ENCODE measurements around the gene AAMP. TPM values are rescaled to one million over a fixed set of nuclear protein-coding genes. Genes with fewer than 3 reads are reported as not detected.

AAMP gene
- total RNA-seq, 1 experiment from 2014 or later = 125 TPM

DNA sequence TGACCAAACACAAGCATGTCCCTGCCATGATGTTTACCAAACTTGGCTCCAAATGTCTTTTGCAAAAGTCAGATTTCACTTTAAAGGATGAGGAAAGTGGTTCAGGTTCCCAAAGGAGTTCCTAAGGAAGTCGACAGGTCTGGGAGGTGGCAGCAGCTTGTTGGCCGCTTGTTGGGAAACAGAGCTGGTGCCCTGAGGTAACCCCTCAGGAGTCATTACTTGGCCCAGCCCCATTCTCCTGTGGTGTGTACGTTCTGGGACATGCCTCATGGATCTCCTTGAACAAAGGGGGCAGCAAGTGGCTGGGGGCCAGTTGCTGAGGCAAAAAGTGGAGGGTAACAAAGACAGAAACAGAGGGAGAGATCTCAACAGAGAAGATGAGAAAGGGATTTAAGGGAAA is 11.5 kb upstream of the AAMP start (continued):
- TF ChIP-seq, protein P1, sequence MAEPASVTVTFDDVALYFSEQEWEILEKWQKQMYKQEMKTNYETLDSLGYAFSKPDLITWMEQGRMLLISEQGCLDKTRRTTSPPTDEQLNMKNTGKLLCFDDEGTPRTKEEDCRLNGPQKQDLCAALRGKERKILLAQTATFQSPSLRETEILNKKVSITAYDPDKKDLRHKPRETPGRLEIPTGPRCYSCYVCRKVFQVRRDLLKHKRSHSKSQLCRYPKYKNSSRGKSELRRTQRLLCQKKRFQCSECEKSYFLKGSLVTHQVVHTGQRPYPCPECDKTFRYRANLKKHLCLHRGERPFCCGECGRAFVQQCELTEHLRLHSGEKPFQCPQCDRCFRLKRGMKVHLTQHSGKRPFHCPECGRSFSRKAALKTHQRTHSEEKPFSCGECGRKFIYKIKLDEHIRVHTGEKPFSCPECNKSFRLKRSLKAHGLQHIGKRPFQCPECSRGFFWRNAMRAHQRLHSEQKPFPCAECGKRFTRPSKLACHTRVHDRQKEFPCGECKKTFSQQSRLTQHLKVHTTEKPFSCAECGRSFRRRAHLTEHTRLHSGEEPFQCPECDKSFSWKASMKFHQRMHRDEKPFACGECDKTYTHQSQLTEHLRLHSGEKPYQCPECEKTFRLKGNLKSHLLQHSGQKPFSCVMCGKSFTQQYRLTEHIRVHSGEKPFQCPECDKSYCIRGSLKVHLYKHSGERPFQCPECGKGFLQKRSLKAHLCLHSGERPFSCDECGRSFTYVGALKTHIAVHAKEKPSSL (CRISPR knock-in tag; conservative IDR thresholded peaks at IDR 0.05) = no peak

DNA sequence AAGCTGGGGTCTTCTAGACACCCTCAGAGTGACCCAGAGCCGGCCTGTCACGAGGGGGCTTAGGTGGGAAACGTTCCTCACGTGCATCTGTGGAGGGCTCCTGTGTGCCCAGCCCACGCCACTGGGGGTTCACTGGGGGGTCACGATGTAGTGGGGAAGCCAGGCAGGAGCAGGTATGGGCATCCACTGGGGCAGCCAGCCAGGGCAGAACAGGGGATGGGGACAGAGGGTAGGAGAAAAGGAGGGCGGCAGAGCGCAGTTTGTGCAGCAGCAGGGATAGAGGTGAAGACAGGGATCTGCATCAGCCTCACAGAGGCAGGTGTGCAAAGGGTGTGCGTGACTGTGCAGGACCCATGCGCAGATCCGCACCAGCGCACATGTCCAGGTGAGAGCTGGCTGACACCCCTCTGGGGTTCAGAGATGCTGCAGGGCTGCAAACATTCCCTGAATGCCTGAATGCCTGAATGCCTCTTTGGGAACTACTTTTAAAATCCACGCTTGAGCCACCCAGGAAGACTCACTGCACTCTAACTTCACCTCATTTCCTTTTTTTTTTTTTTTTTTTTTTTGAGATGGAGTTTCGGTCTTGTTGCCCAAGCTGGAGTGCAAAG is 10.4 kb upstream of the AAMP start:
- Mint-ChIP-seq H3K36me3 (peaks cover 4% of the 10 kb centered on the region; the same call in 1 of the 2 replicates), H3K4me1 (no peaks in the 10 kb centered on the region; the same call in 1 of the 2 replicates), H3K9me3 (no peaks in the 10 kb centered on the region), H3K27me3 (ENCODE audit: low read depth) (no peaks in the 10 kb centered on the region), H3K4me3 (no peak overlapping the region), H3K27ac (no peak overlapping the region; the same call in 1 of the 2 replicates)
- ATAC-seq (no peak), DNase-seq (ENCODE audit: low spot score) (no peak)
- CTCF ChIA-PET = interaction anchor here (0.6 kb wide), 1 partner anchor 317 kb away, joined by 3 read pairs; no protein-coding TSS in a partner anchor
- POLR2A ChIA-PET = no interaction called here
- no peak for TF ChIP-seq ZBTB21 (CRISPR knock-in tag; IDR thresholded peaks at IDR 0.05; ENCODE audit: borderline replicate concordance)
- no peak for TF ChIP-seq IRF2 (CRISPR knock-in tag; IDR thresholded peaks at IDR 0.05; ENCODE audit: borderline replicate concordance, low read depth)

DNA sequence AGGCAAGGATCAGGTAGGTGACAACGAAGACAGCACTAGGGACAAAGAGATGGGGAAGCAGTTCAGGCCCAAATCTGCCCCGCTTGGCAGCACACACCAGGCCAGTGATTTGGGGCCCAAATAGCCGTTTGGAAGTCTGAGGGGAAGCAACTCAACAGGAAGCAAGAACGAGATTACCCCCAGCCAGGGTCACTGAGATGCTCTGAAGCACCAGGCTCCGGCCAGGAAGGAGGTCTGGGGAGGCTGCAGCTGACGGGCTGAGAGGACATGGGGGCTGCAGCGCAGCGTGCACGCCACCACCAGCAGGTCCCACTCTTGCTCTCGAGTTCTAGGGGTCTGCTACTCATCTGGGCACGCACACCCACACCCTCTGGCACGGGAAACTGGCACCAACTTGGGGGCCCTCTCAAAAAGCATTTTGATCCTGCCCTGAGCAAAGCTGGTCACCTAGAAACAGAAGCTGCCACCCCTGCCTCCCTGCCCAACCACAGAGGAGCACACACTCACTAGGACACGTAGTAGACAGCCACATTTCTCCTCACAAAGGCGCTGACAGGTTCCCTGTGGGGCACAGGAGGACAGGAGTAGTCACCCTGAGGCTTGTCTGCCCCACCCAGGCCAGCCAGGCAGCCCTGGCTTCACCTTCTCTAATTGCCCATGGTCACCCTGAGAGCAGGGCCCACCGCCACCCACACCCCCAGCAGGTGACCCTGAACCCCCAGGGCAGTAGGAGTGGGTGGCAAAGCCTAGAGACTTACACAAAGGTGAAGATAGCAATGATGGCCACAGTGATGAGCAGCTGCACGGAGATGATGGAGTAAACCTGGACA is 8.8 kb upstream of the AAMP start:
- CTCF ChIA-PET = no interaction called here
- DNase-seq (ENCODE audit: low spot score) (no peak), ATAC-seq (no peak)
- Mint-ChIP-seq H3K4me1 (no peaks in the 10 kb centered on the region; the same call in 1 of the 2 replicates), H3K36me3 (peaks cover 21% of the 10 kb centered on the region), H3K27me3 (ENCODE audit: low read depth) (no peaks in the 10 kb centered on the region), H3K9me3 (no peaks in the 10 kb centered on the region), H3K4me3 (no peak overlapping the region), H3K27ac (no peak overlapping the region)
- TF ChIP-seq, protein P2, sequence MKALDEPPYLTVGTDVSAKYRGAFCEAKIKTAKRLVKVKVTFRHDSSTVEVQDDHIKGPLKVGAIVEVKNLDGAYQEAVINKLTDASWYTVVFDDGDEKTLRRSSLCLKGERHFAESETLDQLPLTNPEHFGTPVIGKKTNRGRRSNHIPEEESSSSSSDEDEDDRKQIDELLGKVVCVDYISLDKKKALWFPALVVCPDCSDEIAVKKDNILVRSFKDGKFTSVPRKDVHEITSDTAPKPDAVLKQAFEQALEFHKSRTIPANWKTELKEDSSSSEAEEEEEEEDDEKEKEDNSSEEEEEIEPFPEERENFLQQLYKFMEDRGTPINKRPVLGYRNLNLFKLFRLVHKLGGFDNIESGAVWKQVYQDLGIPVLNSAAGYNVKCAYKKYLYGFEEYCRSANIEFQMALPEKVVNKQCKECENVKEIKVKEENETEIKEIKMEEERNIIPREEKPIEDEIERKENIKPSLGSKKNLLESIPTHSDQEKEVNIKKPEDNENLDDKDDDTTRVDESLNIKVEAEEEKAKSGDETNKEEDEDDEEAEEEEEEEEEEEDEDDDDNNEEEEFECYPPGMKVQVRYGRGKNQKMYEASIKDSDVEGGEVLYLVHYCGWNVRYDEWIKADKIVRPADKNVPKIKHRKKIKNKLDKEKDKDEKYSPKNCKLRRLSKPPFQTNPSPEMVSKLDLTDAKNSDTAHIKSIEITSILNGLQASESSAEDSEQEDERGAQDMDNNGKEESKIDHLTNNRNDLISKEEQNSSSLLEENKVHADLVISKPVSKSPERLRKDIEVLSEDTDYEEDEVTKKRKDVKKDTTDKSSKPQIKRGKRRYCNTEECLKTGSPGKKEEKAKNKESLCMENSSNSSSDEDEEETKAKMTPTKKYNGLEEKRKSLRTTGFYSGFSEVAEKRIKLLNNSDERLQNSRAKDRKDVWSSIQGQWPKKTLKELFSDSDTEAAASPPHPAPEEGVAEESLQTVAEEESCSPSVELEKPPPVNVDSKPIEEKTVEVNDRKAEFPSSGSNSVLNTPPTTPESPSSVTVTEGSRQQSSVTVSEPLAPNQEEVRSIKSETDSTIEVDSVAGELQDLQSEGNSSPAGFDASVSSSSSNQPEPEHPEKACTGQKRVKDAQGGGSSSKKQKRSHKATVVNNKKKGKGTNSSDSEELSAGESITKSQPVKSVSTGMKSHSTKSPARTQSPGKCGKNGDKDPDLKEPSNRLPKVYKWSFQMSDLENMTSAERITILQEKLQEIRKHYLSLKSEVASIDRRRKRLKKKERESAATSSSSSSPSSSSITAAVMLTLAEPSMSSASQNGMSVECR (CRISPR knock-in tag; IDR thresholded peaks at IDR 0.05; ENCODE audit: borderline replicate concordance) = no peak
- TF ChIP-seq SP1 (CRISPR knock-in tag; conservative IDR thresholded peaks at IDR 0.05) (no peak), JAZF1 (CRISPR knock-in tag; IDR thresholded peaks at IDR 0.05) (no peak), ZNF232 (CRISPR knock-in tag; IDR thresholded peaks at IDR 0.05) (no peak)
- TF ChIP-seq, protein P3, sequence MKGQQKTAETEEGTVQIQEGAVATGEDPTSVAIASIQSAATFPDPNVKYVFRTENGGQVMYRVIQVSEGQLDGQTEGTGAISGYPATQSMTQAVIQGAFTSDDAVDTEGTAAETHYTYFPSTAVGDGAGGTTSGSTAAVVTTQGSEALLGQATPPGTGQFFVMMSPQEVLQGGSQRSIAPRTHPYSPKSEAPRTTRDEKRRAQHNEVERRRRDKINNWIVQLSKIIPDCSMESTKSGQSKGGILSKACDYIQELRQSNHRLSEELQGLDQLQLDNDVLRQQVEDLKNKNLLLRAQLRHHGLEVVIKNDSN (CRISPR knock-in tag; IDR thresholded peaks at IDR 0.05) = no peak
- TF ChIP-seq, protein P1 (CRISPR knock-in tag; conservative IDR thresholded peaks at IDR 0.05) = no peak
- POLR2A ChIA-PET = no interaction called here
